K562 (cell line): ENCODE measurements around the gene ADAMTS2.

Source experiments
- BHLHE40 ChIP-seq: IDR thresholded peaks from 2 replicates; pipeline ENCODE4 v1.6.1; 2011; ENCODE audit warnings: low read length, improper control_type of control experiment
- KLF1 ChIP-seq: fragments of 450-650 bp; IDR thresholded peaks from 2 replicates; pipeline ENCODE4 v1.6.1; 2016; ENCODE audit warnings: missing genetic modification characterization, missing compliant biosample characterization
- ZBTB1 ChIP-seq: sonication (generic); formaldehyde crosslinking; IDR thresholded peaks from 2 replicates; pipeline ENCODE4 v1.8.1; 2023; ENCODE audit warnings: missing genetic modification reagents, low read depth, mild to moderate bottlenecking, borderline replicate concordance
- ZNF140 ChIP-seq: fragments of 250-450 bp; sonication (Bioruptor Pico); IDR thresholded peaks from 2 replicates; pipeline ENCODE4 v1.8.0; 2021; ENCODE audit warnings: moderate library complexity, mild to moderate bottlenecking, inconsistent platforms
- TF ChIP-seq, protein P1 (sequence below), 3 experiments: IDR thresholded peaks in 2 of 3; conservative IDR thresholded peaks in 1 of 3; 2 replicates each; pipeline ENCODE4 v1.5.1; 2011 to 2012; ENCODE audit warnings: low read length in 3 of 3, mild to moderate bottlenecking in 3 of 3, control low read depth in 2 of 3, improper control_type of control experiment in 1 of 3, inconsistent platforms in 1 of 3, low read depth in 1 of 3, mixed read lengths in 1 of 3, moderate library complexity in 1 of 3; ENCODE audit not compliant: insufficient read depth in 2 of 3
- TF ChIP-seq, protein P2 (sequence below): fragments of 250-450 bp; sonication (Bioruptor Pico); IDR thresholded peaks from 2 replicates; pipeline ENCODE4 v1.8.0; 2021; ENCODE audit warnings: borderline replicate concordance, mild to moderate bottlenecking, moderate library complexity; ENCODE audit not compliant: poor library complexity, severe bottlenecking

DNA sequence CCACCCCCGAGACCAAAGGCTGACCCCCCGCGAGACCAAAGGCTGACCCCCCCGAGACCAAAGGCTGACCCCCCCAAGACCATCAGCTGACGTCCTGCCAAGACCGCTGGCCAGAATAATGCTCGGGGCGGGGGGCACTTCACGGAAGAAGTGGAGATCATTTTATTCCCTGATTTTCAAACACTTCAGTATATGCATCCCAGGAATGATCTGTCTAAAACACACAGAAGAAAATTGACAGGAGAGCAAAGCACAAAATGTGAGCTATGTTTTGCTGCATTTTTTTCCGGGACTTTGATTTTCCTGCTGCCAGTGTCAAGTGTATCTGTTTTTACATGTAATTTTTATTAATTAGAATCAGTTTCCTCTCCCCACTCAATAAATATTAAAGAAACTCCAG is 67.1 kb downstream of the ADAMTS2 start:
- TF ChIP-seq BHLHE40 (no peak), ZBTB1 (CRISPR knock-in tag) (no peak), KLF1 (tag) (no peak), ZNF140 (CRISPR knock-in tag) (no peak)
- TF ChIP-seq, protein P1, sequence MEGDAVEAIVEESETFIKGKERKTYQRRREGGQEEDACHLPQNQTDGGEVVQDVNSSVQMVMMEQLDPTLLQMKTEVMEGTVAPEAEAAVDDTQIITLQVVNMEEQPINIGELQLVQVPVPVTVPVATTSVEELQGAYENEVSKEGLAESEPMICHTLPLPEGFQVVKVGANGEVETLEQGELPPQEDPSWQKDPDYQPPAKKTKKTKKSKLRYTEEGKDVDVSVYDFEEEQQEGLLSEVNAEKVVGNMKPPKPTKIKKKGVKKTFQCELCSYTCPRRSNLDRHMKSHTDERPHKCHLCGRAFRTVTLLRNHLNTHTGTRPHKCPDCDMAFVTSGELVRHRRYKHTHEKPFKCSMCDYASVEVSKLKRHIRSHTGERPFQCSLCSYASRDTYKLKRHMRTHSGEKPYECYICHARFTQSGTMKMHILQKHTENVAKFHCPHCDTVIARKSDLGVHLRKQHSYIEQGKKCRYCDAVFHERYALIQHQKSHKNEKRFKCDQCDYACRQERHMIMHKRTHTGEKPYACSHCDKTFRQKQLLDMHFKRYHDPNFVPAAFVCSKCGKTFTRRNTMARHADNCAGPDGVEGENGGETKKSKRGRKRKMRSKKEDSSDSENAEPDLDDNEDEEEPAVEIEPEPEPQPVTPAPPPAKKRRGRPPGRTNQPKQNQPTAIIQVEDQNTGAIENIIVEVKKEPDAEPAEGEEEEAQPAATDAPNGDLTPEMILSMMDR (IDR thresholded peaks at IDR 0.05 in 2 of 3, conservative IDR thresholded peaks at IDR 0.05 in 1 of 3; ENCODE audit: insufficient read depth in 2 of 3, low read depth in 1 of 3, low read length in 3 of 3), result no peak
- TF ChIP-seq, protein P2, sequence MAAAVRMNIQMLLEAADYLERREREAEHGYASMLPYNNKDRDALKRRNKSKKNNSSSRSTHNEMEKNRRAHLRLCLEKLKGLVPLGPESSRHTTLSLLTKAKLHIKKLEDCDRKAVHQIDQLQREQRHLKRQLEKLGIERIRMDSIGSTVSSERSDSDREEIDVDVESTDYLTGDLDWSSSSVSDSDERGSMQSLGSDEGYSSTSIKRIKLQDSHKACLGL (CRISPR knock-in tag), result no peak
